SK-N-SH treated with all-trans-retinoic acid at 6 μM for 48 hours (cell line): Measurements from ENCODE around the gene ITGB3.

Experiments
- ATAC-seq: fragments of 200-7000 bp; cut with Tn5 transposase; 3 replicates; pipeline ENCODE4 v1.9.1; 2020; ENCODE audit warnings: mild to moderate bottlenecking, moderate library complexity
- CSDC2 ChIP-seq: fragments of 250-450 bp; sonication (Bioruptor Pico); IDR thresholded peaks from 2 replicates; pipeline ENCODE4 v1.5.0; 2020; ENCODE audit warnings: mild to moderate bottlenecking, moderate library complexity
- ESRRG ChIP-seq: fragments of 250-450 bp; sonication (Bioruptor Pico); IDR thresholded peaks from 2 replicates; pipeline ENCODE4 v1.6.1; 2021; ENCODE audit warnings: mild to moderate bottlenecking
- GLIS3 ChIP-seq: fragments of 250-450 bp; sonication (Bioruptor Pico); IDR thresholded peaks from 2 replicates; pipeline ENCODE4 v1.5.0; 2020; ENCODE audit warnings: mild to moderate bottlenecking, moderate library complexity
- ISL1 ChIP-seq: fragments of 250-450 bp; sonication (Bioruptor Pico); IDR thresholded peaks from 2 replicates; pipeline ENCODE4 v2.1.2; 2022; ENCODE audit warnings: mild to moderate bottlenecking, moderate library complexity
- PPARA ChIP-seq: fragments of 250-450 bp; sonication (Bioruptor Pico); IDR thresholded peaks from 2 replicates; pipeline ENCODE4 v1.5.0; 2020; ENCODE audit warnings: mild to moderate bottlenecking, borderline replicate concordance
- RARB ChIP-seq: fragments of 250-450 bp; sonication (Bioruptor Pico); IDR thresholded peaks from 2 replicates; pipeline ENCODE4 v1.8.0; 2021; ENCODE audit warnings: mild to moderate bottlenecking, moderate library complexity
- SNAI2 ChIP-seq: fragments of 250-450 bp; sonication (Bioruptor Pico); IDR thresholded peaks from 2 replicates; pipeline ENCODE4 v1.5.0; 2020; ENCODE audit warnings: mild to moderate bottlenecking, moderate library complexity
- ZC3H10 ChIP-seq: fragments of 250-450 bp; sonication (Bioruptor Pico); IDR thresholded peaks from 2 replicates; pipeline ENCODE4 v1.5.1; 2021; ENCODE audit warnings: mild to moderate bottlenecking, moderate library complexity
- ZFP30 ChIP-seq: fragments of 450-650 bp; formaldehyde crosslinking; IDR thresholded peaks from 2 replicates; pipeline ENCODE4 v1.5.0; 2022; ENCODE audit warnings: mild to moderate bottlenecking, moderate library complexity
- ZNF565 ChIP-seq: fragments of 450-650 bp; formaldehyde crosslinking; conservative IDR thresholded peaks from 2 replicates; pipeline ENCODE4 v1.5.0; 2020; ENCODE audit warnings: low read depth, mild to moderate bottlenecking, moderate library complexity
- TF ChIP-seq, protein P1 (sequence below): fragments of 250-450 bp; sonication (Bioruptor Pico); IDR thresholded peaks from 2 replicates; pipeline ENCODE4 v1.8.0; 2021; ENCODE audit warnings: low read depth, mild to moderate bottlenecking, moderate library complexity, borderline replicate concordance
- TF ChIP-seq, protein P2 (sequence below): fragments of 250-450 bp; sonication (Bioruptor Pico); IDR thresholded peaks from 2 replicates; pipeline ENCODE4 v1.8.0; 2020; ENCODE audit warnings: mild to moderate bottlenecking, moderate library complexity, borderline replicate concordance
- TF ChIP-seq, protein P3 (sequence below): fragments of 250-450 bp; sonication (Bioruptor Pico); IDR thresholded peaks from 2 replicates; pipeline ENCODE4 v1.5.1; 2020; ENCODE audit warnings: low read depth, mild to moderate bottlenecking, moderate library complexity
- TF ChIP-seq, protein P4 (sequence below): fragments of 250-450 bp; sonication (Bioruptor Pico); IDR thresholded peaks from 2 replicates; pipeline ENCODE4 v1.5.0; 2020; ENCODE audit warnings: mild to moderate bottlenecking, moderate library complexity
- TF ChIP-seq, protein P5 (sequence below): fragments of 250-450 bp; sonication (Bioruptor Pico); IDR thresholded peaks from 2 replicates; pipeline ENCODE4 v1.5.1; 2021; ENCODE audit warnings: mild to moderate bottlenecking, moderate library complexity

ITGB3 gene

DNA sequence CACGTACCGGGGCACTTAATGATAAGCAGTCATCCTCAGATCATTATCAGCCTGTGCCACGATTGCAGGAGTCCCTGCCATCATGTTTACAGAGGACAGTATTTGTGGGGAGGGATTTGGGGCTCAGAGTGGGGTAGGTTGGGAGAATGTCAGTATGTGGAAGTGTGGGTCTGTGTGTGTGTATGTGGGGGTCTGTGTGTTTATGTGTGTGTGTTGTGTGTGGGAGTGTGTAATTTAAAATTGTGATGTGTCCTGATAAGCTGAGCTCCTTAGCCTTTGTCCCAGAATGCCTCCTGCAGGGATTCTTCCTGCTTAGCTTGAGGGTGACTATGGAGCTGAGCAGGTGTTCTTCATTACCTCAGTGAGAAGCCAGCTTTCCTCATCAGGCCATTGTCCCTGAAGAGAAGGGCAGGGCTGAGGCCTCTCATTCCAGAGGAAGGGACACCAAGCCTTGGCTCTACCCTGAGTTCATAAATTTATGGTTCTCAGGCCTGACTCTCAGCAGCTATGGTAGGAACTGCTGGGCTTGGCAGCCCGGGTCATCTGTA, 56.6 kb downstream of the ITGB3 start (continued):
- TF ChIP-seq, protein P1, sequence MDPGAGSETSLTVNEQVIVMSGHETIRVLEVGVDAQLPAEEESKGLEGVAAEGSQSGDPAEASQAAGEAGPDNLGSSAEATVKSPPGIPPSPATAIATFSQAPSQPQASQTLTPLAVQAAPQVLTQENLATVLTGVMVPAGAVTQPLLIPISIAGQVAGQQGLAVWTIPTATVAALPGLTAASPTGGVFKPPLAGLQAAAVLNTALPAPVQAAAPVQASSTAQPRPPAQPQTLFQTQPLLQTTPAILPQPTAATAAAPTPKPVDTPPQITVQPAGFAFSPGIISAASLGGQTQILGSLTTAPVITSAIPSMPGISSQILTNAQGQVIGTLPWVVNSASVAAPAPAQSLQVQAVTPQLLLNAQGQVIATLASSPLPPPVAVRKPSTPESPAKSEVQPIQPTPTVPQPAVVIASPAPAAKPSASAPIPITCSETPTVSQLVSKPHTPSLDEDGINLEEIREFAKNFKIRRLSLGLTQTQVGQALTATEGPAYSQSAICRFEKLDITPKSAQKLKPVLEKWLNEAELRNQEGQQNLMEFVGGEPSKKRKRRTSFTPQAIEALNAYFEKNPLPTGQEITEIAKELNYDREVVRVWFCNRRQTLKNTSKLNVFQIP (CRISPR knock-in tag), result no peak
- TF ChIP-seq GLIS3 (CRISPR knock-in tag), result no peak
- TF ChIP-seq, protein P2, sequence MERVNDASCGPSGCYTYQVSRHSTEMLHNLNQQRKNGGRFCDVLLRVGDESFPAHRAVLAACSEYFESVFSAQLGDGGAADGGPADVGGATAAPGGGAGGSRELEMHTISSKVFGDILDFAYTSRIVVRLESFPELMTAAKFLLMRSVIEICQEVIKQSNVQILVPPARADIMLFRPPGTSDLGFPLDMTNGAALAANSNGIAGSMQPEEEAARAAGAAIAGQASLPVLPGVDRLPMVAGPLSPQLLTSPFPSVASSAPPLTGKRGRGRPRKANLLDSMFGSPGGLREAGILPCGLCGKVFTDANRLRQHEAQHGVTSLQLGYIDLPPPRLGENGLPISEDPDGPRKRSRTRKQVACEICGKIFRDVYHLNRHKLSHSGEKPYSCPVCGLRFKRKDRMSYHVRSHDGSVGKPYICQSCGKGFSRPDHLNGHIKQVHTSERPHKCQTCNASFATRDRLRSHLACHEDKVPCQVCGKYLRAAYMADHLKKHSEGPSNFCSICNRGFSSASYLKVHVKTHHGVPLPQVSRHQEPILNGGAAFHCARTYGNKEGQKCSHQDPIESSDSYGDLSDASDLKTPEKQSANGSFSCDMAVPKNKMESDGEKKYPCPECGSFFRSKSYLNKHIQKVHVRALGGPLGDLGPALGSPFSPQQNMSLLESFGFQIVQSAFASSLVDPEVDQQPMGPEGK, result no peak
- no peak for TF ChIP-seq ISL1
- no peak for TF ChIP-seq SNAI2 (CRISPR knock-in tag)
- no peak for TF ChIP-seq CSDC2 (CRISPR knock-in tag)
- no peak for TF ChIP-seq ESRRG

DNA sequence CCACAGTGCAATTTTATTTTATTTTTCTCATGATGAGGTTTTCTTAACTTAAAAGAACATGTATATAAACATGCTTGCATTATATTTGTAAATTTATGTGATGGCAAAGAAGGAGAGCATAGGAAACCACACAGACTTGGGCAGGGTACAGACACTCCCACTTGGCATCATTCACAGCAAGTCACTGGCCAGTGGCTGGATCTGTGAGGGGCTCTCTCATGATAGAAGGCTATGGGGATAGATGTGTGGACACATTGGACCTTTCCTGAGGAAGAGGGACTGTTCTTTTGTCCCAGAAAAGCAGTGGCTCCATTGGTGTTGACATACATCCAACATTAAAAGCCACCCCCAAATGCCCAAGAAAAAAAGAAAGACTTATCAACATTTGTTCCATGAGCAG, 57.8 kb downstream of the ITGB3 start:
- no peak for ATAC-seq
- TF ChIP-seq RARB (CRISPR knock-in tag), result no peak
- no peak for TF ChIP-seq ESRRG
- TF ChIP-seq ZNF565, result no peak
- TF ChIP-seq ISL1, result no peak
- TF ChIP-seq, protein P1 (CRISPR knock-in tag), result no peak
- TF ChIP-seq, protein P3, sequence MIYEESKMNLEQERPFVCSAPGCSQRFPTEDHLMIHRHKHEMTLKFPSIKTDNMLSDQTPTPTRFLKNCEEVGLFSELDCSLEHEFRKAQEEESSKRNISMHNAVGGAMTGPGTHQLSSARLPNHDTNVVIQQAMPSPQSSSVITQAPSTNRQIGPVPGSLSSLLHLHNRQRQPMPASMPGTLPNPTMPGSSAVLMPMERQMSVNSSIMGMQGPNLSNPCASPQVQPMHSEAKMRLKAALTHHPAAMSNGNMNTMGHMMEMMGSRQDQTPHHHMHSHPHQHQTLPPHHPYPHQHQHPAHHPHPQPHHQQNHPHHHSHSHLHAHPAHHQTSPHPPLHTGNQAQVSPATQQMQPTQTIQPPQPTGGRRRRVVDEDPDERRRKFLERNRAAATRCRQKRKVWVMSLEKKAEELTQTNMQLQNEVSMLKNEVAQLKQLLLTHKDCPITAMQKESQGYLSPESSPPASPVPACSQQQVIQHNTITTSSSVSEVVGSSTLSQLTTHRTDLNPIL (CRISPR knock-in tag), result no peak
- TF ChIP-seq, protein P4, sequence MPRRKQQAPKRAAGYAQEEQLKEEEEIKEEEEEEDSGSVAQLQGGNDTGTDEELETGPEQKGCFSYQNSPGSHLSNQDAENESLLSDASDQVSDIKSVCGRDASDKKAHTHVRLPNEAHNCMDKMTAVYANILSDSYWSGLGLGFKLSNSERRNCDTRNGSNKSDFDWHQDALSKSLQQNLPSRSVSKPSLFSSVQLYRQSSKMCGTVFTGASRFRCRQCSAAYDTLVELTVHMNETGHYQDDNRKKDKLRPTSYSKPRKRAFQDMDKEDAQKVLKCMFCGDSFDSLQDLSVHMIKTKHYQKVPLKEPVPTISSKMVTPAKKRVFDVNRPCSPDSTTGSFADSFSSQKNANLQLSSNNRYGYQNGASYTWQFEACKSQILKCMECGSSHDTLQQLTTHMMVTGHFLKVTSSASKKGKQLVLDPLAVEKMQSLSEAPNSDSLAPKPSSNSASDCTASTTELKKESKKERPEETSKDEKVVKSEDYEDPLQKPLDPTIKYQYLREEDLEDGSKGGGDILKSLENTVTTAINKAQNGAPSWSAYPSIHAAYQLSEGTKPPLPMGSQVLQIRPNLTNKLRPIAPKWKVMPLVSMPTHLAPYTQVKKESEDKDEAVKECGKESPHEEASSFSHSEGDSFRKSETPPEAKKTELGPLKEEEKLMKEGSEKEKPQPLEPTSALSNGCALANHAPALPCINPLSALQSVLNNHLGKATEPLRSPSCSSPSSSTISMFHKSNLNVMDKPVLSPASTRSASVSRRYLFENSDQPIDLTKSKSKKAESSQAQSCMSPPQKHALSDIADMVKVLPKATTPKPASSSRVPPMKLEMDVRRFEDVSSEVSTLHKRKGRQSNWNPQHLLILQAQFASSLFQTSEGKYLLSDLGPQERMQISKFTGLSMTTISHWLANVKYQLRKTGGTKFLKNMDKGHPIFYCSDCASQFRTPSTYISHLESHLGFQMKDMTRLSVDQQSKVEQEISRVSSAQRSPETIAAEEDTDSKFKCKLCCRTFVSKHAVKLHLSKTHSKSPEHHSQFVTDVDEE (CRISPR knock-in tag), result no peak
- TF ChIP-seq, protein P5, sequence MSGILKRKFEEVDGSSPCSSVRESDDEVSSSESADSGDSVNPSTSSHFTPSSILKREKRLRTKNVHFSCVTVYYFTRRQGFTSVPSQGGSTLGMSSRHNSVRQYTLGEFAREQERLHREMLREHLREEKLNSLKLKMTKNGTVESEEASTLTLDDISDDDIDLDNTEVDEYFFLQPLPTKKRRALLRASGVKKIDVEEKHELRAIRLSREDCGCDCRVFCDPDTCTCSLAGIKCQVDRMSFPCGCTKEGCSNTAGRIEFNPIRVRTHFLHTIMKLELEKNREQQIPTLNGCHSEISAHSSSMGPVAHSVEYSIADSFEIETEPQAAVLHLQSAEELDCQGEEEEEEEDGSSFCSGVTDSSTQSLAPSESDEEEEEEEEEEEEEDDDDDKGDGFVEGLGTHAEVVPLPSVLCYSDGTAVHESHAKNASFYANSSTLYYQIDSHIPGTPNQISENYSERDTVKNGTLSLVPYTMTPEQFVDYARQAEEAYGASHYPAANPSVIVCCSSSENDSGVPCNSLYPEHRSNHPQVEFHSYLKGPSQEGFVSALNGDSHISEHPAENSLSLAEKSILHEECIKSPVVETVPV (CRISPR knock-in tag), result no peak
- no peak for TF ChIP-seq PPARA (CRISPR knock-in tag)
- TF ChIP-seq, protein P2, result no peak

DNA sequence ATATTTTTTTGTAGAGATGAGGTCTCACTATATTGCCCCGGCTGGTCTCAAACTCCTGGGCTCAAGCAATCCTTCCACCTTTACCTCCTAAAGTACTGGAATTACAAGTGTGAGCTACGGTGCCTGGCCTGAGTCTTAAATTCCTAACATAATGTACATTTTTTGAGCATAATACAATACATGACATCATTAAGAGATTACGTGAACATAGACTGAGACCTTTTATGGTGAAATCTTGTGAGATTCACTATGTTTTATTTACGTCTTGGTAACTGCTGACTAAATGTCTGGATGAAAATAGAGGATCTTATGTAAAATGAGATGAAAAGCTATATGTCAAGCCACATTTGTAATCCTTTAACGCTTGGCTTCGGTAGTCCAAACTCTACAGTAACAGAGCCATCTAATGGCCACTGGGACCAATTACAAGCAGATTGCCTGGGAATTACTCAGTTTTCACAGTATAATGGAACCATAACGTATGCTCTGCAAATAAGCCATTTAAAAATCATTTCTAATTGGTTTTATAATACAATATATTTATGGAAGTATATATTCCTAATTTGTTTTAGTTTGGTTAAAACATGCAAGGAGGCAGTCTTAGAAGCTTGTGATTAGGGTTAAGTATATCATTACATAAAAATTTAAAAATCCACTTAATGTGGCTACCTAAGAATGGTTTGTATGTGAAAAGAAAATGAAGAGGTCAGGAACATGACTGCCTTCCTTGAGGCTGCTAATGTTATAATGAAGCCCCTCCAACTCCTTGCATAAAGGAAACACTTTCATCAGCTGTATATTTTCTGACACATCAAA, 62.0 kb downstream of the ITGB3 start:
- ATAC-seq, result peak; percentile 95
- TF ChIP-seq ZC3H10, result no peak
- TF ChIP-seq, protein P1 (CRISPR knock-in tag), result no peak
- TF ChIP-seq ZFP30 (CRISPR knock-in tag), result no peak
- TF ChIP-seq, protein P4 (CRISPR knock-in tag), result no peak
- peak; percentile 38; the same call in 1 of the 2 replicates for TF ChIP-seq ISL1
- TF ChIP-seq, protein P3 (CRISPR knock-in tag), result peak; percentile 61; the same call in 1 of the 2 replicates
